DMS53 (cell line): ENCODE data around the gene ALG2.
"Not testable (repeated sequence)": the region's sequence is repeated elsewhere in the genome, so short reads cannot be mapped to it uniquely, and the experiment has no call there.

Experiments used
- DNase-seq: peaks from one replicate; lab custom pipeline; 2025; lab: John Stamatoyannopoulos, UW

Gene ALG2

DNA sequence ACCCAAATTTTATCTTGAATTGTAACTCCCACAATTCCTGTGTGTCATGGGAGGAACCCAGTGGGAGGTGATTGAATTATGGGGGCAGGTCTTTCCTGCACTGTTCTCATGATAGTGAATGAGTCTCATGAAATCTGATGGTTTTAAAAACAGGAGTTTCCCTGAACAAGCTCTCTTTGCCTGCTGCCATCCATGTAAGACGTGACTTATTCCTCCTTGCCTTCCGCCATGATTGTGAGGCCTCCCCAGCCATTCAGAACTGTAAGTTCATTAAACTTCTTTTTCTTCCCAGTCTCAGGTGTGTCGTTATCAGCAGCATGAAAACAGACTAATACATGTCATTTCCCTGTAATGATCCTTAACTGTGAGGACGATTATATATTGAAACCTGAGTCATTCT is 16.1 kb upstream of the ALG2 start:
- not testable (repeated sequence) for DNase-seq

DNA sequence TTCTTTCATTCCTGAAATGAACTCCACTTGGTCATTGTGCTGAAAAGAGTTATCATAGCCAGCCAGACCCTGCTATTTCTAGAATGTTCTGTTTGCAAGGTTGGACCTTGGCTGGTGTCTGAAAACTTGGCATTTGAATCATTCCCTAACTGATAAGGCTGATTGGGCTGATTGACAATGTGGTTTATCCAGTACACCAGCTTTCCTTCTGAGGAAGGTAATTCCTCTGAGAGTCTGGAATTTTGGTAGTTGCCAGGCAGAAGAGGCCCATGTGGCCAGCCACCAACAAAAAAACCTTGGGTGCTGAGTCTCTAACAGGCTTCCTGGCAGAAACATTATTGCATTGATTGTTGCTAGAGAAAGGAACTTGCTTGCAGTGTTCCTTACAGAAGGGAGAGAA is 15.6 kb upstream of the ALG2 start:
- DNase-seq = no peak

DNA sequence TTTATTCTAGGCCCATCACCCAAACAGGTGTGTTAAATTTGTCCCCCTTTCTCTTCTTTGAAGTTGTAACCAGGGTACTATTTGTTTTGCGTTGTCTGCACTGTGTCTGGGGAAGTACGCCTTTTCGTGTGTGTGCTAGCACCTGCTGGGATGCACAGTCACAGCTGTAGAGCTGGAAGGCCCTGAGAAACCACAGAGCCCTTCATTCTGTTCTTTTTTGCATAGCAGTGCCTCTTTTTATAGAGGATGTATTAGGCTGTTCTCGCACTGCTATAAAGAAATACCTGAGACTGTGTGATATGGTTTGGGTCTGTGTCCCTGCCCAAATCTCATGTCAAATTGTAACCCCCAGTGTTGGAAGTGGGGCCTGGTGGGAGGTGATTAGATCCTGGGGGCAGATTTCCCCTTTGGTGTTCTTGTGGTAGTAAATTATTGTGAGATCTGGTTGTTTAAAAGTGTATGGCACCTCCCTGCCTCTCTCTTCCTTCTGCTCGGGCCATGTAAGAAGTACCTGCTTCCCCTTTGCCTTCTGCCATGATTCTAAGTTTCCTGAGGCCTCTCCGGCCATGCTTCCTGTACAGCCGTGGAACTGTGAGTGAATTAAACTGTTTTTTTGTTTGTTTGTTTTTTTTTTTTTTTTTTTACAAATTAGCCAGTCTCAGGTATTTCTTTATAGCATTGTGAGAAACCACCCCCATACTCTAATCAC is 14.3 kb upstream of the ALG2 start:
- DNase-seq = no peak

DNA sequence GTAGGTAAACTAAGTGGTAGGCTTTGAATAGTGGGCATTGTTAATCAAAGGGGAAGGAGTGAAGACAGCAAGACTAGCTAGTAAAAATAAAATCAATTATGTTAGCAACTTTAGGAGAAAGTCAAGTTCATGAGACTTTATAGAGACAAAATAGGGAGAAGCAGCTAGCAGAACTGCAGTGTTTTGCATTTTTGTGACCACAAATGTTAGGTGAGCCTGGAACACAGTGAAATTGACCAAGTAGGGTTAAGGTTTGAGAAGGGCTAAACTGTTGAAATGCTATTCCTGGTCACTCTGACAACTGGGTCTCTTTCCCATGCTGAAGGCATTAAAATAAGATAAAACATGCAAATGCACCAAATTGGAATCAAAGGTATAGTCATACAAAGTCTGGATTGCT is 13.3 kb upstream of the ALG2 start:
- no peak for DNase-seq

DNA sequence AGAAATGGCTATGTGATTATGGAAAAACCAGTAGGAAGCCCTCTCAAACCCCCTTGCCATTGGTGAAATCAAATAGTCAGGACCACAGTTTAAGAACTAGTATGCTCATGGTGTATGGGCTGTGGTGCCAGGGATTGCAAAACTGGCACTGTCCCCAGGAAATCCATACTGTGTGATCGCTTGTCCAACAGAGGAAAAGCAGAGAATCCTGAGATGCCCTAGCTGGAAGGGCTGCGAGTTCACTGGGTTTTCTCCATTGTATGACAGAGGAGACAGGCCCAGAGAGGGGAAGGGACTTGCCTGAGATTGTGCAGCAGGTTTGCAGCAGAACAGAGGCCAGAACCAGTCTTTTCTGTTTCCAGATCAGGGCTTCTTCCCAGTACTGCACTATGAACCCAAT is 12.9 kb upstream of the ALG2 start:
- DNase-seq = no peak

DNA sequence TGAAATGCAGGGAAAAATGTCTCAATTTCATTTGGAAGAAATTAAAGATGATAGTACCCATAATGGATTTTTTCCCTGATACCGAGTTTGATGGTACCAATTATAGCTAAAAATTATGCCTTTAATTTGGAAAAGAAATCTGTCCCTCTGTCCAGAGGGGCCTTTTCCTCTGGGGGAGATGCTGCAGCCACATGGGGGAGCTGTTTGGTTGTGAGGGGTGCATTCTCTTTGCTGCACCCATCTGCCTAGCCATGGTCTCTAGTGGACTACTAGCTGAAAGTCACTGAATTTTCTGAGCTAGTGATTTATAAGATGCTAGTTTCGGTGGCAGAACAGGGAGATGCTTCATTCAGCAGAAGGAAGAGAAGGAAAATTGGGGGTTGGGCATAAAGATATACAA is 10.0 kb upstream of the ALG2 start:
- peak; percentile 18 for DNase-seq

DNA sequence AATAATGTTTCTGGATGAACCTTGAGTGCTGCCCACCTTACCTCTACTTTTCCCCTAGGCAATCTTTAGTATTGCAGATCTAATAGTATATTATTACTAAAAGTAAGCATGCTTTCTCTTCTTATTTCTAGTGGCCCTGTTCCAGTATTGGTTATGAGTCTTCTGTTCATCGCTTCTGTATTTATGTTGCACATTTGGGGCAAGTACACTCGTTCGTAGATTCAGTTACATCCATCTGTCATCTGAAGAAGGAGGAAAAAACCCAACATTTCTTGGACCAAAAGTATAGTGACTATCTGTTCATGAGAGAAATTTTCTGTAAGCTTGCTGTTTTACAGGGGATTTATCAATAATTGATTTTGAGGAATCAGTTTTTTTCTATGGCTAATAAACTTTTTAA is 8.5 kb upstream of the ALG2 start:
- DNase-seq = no peak

DNA sequence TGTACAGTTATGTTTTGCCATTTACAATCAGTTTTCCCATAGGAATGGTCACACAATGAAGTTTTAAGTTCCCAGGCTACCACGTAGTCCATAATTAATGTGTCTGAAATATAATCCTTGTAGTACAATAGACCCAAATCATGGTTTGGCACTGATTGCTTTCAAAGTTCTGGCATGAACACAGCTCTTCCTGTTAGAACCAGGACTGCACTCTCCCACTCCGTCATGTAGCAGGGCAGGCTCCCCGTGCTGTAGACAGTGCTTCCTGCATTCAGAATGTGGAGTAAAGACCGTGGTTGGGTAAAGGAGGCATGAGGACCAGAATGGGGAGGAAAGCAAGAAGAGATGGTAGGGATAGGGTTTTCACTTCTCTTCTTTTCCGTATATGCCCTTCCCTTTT is 4.3 kb upstream of the ALG2 start:
- DNase-seq = no peak

DNA sequence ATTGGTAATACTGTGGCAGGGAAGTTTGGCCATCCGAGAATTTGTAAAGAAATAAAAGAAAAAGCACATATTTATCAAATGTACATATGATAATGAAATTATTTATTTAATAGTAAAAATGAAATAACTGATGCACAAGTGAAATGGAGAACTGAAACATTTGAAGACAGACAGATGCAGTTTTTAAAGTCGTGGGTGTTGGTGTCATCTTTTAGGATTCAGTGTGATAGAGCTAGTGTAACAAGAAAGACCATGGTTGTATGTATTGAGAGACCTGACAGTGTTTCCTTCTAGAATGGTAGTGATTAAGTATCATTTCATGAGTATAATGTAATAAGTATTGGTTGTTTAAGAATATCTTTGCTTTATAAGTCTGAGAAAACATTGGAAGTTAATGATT is 2.7 kb upstream of the ALG2 start:
- DNase-seq = no peak

DNA sequence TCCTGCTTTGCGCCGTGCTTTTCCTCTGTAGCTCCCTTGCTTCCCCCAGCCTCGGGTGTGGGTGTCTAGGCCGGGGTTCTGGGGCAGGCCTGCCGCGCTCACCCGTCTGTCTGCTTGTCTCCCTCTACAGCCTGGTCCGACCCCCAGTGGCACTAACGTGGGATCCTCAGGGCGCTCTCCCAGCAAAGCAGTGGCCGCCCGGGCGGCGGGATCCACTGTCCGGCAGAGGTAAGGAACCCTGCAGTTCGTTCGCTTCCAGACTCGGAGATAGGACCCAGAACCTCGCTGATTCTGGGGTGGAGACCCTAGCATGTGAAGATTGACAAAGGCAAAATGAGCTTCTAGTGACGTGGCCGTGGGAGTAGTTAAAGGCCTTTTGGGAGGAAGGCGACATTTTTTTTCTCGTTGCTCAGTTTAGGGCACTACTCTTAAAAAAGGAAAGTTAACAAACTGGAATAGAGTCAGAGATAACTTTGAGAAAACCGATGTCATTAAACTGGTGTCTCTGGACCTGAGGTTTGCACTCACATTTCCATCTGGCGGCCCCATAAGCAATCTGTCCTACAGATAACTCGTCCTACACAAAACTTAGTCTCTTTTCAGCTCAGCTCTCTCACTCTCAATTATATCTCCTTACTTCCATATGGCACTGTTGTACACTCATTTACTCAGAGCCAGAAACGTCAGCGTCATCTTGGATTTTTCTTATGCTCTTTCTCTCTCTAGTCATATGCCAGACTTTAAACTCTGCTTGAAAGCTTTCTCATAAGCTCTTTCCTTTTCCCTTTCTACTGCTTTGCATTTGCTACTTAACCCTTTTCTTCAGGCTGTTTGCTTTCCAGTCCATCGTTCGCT is 901 bp upstream of the ALG2 start:
- DNase-seq = no peak

DNA sequence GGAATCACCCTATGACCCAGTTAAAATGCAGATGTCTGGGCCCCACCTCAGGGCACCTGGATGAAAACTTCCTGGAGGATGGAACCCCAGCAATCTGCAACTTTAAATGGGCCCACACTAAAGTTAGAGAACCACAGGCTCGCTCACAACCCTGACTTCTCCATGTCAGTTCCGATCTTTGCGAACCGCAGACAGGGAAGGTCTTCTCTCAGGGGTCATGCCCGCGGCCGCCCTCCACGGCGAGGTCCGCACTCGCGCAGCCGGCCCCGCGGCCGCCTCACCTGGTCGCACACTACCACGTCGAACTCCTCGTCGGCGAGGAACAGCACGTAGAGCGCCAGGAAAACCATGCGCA is 499 bp downstream of the ALG2 start:
- no peak for DNase-seq

DNA sequence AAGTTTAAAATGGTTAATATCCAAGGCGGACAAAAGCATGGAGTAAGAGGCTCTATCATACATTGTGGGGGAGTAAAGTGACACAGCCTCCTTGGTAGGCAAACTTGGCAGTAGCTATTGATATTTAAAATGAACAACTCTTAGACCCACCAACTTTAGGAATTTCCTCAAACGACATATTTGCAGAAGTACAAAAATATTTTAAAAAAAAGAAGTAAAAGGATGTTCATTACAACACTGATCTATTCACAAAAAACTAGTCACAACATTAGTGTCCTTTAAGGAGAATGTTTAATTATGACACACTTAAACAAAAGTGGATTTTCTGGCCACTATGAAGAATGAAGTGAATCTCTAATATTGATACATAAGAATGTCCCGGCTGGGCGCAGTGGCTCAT is 1.7 kb downstream of the ALG2 start:
- DNase-seq = no peak

DNA sequence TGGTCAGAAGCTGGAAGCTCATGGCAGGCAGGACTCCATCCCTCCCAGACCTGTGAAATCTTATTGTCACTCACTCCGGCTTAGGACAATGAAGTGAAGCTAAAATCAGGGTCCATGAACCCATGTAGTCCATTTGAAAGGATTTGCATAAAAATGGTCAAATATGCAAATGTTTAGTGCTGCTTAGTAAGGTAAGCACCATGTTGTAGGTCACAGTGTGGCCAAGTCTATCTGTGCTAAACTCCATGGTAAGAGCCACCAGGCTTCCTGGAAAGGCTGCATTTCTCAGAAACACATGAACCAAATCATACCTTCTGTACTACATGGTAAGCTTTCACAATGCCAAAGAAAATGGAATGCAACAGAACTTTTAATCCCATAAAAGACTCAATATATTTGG is 5.7 kb downstream of the ALG2 start:
- no peak for DNase-seq

DNA sequence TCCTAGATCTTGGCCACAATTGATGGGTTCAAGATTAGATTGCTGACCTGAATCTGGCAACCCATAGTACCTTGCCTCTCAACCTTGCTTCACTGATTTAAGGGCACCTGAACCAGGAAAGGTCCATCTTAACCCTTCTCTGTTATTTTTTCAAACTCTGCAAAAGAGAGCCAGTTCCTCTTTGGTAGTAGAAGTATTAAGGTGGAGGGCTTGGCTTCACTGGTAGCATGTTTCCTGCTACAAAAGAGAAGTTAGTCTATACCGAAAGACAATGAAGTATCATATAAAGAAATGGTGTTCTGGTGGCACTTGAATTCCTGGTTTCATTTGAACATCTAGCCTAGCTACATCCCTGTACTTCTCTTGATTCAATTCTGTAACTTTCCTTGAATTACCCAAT is 8.5 kb downstream of the ALG2 start:
- DNase-seq = no peak

DNA sequence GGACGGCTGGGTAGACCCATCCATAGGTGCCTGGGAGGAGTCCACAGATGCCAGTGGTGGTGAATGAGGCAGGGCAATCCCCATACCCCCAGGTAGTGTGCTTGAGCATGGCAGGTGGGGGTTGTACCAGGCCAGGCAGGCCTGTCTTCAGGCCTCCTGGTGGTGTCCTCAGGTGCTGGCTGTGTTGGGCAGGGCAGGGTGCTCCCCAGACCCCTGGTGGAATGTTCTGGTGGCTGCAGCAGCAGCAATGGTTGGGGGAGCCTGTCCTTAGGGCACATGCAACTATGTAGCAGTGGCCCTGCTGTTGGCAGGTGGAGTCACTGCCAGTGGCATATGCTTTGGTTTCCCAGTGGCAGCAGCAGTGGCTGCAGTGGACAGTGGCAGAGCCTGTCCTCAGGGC is 10.0 kb downstream of the ALG2 start:
- peak; percentile 18 for DNase-seq

DNA sequence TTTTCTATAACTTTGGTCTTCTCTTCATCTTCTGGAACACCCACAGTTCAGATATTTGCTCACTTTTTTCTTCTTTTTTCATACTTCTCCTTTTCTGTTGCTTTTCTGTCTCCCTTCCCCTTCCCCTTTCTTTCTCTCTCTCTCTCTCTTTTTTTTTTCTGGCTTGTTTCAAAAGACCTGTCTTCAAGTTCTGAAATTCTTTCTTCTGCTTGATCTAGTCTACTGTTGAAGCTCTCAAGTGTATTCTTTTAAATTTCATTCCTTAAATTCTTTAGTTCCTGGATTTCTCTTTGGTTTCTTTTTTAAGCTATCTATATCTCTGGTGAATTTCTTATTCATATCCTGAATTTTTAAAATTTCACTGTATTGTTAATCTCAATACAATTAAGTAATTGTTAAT is 11.2 kb downstream of the ALG2 start:
- DNase-seq = no peak

DNA sequence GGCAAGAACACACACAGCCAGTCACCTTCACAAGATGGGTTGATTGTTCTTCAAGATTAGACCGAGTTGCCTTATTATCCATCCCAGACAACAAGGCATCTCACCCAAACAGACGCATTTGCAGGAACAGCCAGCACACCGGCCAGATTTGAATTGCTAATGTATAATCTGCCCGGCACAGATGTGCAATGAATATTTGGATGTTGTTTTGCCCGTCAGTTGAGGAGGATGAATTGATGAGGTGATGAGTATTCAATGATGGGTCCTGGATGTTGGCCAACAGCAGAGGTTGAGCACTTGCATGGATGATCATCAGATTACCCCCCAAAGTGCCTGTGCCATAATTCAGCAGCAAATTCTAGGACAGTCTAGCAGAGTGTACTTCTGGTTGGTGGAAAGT is 20.1 kb downstream of the ALG2 start:
- DNase-seq = no peak

DNA sequence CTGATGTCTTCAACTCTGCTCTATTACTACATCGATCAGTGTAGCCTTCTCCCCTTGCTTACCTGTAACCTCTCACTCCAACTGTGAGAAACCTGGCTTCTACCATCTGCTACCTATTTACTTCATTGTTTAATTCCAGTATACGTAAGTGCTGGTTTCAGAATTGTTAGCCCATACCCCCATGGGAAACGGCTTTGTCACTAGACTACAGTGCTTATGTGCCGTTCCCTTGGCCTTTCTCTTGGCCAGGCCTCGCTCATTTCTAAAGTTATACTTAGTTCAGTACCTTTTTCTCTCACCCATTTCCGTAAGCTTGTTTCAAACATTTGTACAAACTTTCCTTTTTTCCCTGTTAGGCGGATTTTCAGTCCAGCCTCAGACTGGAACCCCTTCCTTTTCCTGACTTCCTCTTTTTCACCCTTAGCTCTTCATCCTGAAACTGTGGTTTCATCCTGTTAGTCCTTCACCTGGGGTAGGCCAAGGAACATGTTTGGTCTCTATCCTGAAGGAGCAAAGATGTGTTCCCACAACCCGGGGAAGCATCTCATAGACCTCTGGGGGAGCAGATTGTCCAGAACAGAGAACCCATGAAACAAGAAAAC is 21.7 kb downstream of the ALG2 start:
- peak; percentile 46 for DNase-seq

DNA sequence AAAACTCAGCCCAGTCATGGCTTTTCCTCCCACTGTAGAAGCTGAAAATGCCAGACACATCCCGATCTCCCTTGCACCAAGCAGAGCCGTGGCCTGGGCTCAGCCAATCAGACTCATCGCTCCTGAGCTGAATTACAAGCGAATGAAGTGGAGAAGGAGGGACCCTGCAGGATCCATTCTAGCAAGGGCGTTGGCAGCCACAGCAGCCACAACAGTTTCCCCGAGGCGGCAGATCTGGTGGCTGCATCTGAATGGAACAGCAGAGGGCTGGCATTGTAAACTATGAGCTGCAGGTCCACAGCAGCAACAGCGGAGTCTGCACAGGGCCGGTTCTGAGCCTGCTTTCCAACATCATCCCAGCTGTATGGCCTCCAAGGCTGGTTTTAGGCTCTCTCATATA is 23.8 kb downstream of the ALG2 start:
- no peak for DNase-seq

DNA sequence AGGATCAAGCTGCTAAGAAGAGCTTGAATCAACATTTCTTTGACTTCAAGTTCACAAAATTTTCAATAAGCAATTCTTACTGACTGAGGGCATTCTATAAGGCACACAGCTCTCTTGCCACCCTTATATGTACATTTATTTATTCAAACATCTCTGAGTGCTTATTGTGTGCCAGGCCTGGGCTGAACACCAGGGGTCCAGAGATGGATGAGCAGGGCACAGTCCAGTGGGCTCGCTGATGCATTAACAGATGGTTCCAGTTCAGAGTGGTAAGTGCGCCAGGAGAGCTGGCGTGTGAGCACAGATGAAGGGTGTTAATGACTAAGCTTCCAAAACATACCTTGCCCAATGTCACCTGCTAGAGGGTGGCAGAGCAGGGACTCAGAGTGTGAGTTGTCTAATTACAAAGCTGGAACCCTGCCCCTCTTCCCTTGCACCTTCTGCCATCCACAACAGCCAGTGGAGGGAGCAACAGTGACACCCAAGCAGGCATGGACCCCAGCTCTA is 24.6 kb downstream of the ALG2 start:
- no peak for DNase-seq

DNA sequence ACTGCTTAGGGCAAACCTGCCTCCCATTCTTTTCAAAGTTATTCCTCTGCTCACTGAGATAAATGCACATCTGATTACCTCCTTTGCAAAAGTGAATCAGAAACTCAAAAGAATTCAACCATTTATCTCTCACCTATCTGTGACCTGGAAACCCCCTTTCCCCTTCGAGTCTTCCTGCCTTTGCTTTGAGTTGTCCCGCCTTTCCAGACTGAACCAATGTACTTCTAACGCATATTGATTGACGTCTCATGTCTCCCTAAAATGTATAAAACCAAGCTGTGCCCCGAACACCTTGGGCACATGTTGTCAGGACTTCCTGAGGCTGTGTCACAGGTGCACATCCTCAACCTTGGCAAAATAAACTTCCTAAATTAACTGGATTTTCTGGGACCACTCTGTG is 25.3 kb downstream of the ALG2 start:
- DNase-seq = not testable (repeated sequence)

DNA sequence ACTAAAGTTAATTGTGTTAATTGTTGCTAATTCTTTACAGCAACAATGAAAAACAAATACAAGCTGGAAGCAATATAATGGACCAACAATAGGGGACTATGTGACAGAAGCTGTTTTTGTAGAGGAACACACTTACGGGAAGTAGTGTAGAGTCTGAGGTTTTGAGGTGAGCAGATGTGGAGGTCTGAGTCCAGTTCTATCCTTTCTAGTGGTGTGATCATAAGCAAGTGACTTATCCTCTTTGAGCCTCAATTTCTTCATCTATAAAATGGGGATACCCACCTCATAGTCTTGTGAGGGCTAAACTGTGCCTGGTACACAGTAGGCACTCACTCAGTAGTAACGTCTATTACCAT is 28.3 kb downstream of the ALG2 start:
- DNase-seq = no peak

DNA sequence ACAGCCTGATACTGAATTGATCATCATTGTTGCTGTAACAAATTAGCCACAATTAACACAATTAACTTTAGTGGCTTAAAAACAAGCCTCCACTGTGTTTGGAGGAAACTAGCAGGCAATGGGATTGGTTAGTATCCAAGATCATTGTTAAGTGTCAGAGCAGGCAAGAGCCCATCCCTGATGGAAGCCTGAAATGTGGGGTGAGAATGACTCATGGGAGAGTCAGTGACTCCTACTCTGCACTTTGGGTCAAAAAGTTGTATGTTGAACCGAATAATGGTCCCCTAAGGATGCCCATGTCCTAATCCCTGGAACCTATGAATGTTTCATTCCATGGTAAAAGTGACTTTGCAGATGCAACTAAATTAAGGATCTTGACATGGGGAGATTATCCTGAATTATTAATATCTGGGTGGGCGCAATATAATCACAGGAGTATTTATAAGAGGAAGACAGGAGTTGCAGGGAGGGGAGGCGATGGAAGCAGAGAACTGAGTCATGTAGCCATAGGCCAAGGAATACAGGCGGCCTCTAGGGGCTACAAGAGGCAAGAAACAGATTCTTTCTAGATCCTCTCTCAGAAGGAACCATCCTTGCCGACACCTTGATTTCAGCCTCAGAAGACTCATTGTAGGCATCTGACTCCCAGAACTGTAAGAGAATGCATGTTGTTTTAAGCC is 28.8 kb downstream of the ALG2 start:
- DNase-seq = no peak
